A549 (cell line): Measurements from ENCODE around the gene ACOXL.

Experiments
- CHD4 ChIP-seq: fragments of 200-600 bp; sonication (generic); IDR thresholded peaks from 2 replicates; pipeline ENCODE4 v1.6.1; 2016; ENCODE audit warnings: antibody characterized with exemption, mild to moderate bottlenecking, borderline replicate concordance
- CTCF ChIP-seq: fragments of >200 bp; sonication (Bioruptor Twin); formaldehyde crosslinking; IDR thresholded peaks from 3 replicates; pipeline ENCODE4 v1.5.1; 2016
- EP300 ChIP-seq, 2 experiments: fragments of >200 bp; sonication (Bioruptor Twin); formaldehyde crosslinking; IDR thresholded peaks; 2 replicates in 1 of 2; 3 replicates in 1 of 2; pipeline ENCODE4 v1.6.1; 2016 to 2017
- JUN ChIP-seq, 2 experiments: fragments of >200 bp; sonication (Bioruptor Twin); formaldehyde crosslinking; IDR thresholded peaks; 2 replicates in 1 of 2; 3 replicates in 1 of 2; pipeline ENCODE4 v1.6.1; 2016 to 2017
- MAFK ChIP-seq: fragments of 450-650 bp; IDR thresholded peaks from 2 replicates; pipeline ENCODE4 v1.6.1; 2014; ENCODE audit not compliant: partially characterized antibody
- POLR2A ChIP-seq: IDR thresholded peaks from 2 replicates; pipeline ENCODE4 v1.6.1; 2012; ENCODE audit warnings: mild to moderate bottlenecking, low read length
- REST ChIP-seq: fragments of 200-600 bp; sonication (generic); IDR thresholded peaks from 2 replicates; pipeline ENCODE4 v1.6.1; 2016; ENCODE audit warnings: antibody characterized with exemption, mild to moderate bottlenecking, moderate library complexity
- RFX5 ChIP-seq: fragments of 450-650 bp; IDR thresholded peaks from 2 replicates; pipeline ENCODE4 v1.7.1; 2014; ENCODE audit warnings: antibody characterized with exemption, mild to moderate bottlenecking, moderate library complexity
- RNF2 ChIP-seq: fragments of 200-600 bp; sonication (generic); IDR thresholded peaks from 2 replicates; pipeline ENCODE4 v1.6.1; 2016; ENCODE audit warnings: low read depth, mild to moderate bottlenecking, antibody characterized with exemption, moderate library complexity, borderline replicate concordance
- SMC3 ChIP-seq: fragments of >200 bp; sonication (Bioruptor Twin); formaldehyde crosslinking; IDR thresholded peaks from 3 replicates; pipeline ENCODE4 v1.6.1; 2018; ENCODE audit warnings: inconsistent platforms

- TF ChIP-seq CTCF: no peak
- TF ChIP-seq RFX5: no peak
- no peak for TF ChIP-seq CHD4
- TF ChIP-seq POLR2A: no peak
- no peak for TF ChIP-seq RNF2
- no peak for TF ChIP-seq MAFK
- no peak for TF ChIP-seq EP300 (IDR thresholded peaks at IDR 0.05)
- TF ChIP-seq JUN (IDR thresholded peaks at IDR 0.05): no peak
- TF ChIP-seq SMC3: no peak
- TF ChIP-seq REST: no peak
Observed at GRCh38 chr2:111091811-111092211, 359.4 kb downstream of the ACOXL start.
